ENCODE data around the gene OSTM1. TPM values are rescaled to one million over a fixed set of nuclear protein-coding genes. Genes with fewer than 3 reads are reported as not detected.

The OSTM1 gene
- total RNA-seq, 2 experiments from 2014 or later: 16.3 to 20.9 TPM

DNA sequence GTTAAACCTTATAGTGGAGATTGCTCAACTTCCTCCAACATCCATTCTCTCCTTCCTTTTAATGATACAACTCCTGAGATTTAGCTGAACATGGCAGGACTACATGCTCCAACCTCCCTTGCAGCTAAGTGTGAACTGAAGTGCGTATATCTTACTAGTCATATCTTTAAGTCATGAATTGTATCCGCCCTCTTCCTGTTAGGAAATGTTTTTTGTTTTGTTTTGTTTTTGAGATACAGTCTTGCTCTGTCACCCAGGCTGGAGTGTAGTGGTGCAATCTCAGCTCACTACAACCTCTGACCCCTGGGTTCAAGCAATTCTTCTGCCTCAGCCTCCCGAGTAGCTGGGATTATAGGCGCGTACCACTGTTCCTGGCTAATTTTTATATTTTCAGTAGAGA, 8.8 kb upstream of the OSTM1 start:
- Histone ChIP-seq H3K27ac (ENCODE audit: low read depth in 1 of 2, low read length in 2 of 2) (no peak overlapping the region), H3K4me1 (ENCODE audit: insufficient read depth, low read length) (no peaks in the 10 kb centered on the region), H3K36me3 (ENCODE audit: insufficient read depth, low read length) (no peaks in the 10 kb centered on the region), H3K27me3 (ENCODE audit: control insufficient read depth in 1 of 2, insufficient read depth in 2 of 2, low read length in 2 of 2) (peaks cover 10% of the 10 kb centered on the region in 2 experiments), H3K9me3 (ENCODE audit: control insufficient read depth in 1 of 2, insufficient read depth in 1 of 2, low read length in 2 of 2) (no peaks in the 10 kb centered on the region), H3K4me3 (ENCODE audit: low read length) (no peak overlapping the region)
- Mint-ChIP-seq H3K4me1 (ENCODE audit: low read depth) (no peaks in the 10 kb centered on the region), H3K9me3 (no peaks in the 10 kb centered on the region), H3K27me3 (peaks cover 31% of the 10 kb centered on the region), H3K4me3 (no peak overlapping the region), H3K36me3 (ENCODE audit: low read depth) (no peaks in the 10 kb centered on the region), H3K27ac (no peak overlapping the region)
- DNase-seq (no peak), ATAC-seq (ENCODE audit: poor library complexity) (no peak)
- CTCF ChIA-PET: interaction anchor here (0.7 kb wide), 1 partner anchor 319 kb away, joined by 3 read pairs; no protein-coding TSS in a partner anchor
- POLR2A ChIA-PET: no interaction called here
- TF ChIP-seq, protein P1, sequence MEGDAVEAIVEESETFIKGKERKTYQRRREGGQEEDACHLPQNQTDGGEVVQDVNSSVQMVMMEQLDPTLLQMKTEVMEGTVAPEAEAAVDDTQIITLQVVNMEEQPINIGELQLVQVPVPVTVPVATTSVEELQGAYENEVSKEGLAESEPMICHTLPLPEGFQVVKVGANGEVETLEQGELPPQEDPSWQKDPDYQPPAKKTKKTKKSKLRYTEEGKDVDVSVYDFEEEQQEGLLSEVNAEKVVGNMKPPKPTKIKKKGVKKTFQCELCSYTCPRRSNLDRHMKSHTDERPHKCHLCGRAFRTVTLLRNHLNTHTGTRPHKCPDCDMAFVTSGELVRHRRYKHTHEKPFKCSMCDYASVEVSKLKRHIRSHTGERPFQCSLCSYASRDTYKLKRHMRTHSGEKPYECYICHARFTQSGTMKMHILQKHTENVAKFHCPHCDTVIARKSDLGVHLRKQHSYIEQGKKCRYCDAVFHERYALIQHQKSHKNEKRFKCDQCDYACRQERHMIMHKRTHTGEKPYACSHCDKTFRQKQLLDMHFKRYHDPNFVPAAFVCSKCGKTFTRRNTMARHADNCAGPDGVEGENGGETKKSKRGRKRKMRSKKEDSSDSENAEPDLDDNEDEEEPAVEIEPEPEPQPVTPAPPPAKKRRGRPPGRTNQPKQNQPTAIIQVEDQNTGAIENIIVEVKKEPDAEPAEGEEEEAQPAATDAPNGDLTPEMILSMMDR (IDR thresholded peaks at IDR 0.05): no peak
- intact Hi-C loops (cut with DNase I, micrococcal nuclease): no loop called here

DNA sequence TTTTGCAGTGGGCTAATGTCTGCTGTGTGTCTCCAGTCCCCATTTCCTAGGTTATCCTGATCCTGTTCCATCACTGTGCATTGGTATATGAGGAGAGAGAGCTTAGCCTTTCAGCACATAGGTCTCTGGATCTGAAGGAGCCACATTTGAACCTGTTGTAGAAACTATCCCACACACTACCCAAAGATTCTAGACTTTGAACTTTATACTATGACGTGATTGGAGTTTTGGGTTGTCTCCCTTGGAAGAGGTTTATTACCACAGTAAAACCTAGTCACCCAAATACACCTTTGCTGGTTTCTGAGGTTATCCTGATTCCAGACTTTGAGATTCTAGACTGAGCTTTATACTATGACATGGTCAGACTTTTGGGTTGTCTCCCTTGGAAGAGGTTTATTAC, 8.0 kb upstream of the OSTM1 start:
- intact Hi-C loops (cut with DNase I, micrococcal nuclease): no loop called here
- H3K27ac Mint-ChIP-seq: no peak overlapping the region
- H3K4me3 Mint-ChIP-seq: no peak overlapping the region
- no peak for DNase-seq
- no peak overlapping the region for H3K4me3 ChIP-seq (ENCODE audit: low read length)
- no peaks in the 10 kb centered on the region for H3K36me3 ChIP-seq (ENCODE audit: insufficient read depth, low read length)
- H3K9me3 ChIP-seq (ENCODE audit: control insufficient read depth in 1 of 2, insufficient read depth in 1 of 2, low read length in 2 of 2): no peaks in the 10 kb centered on the region
- no peaks in the 10 kb centered on the region for H3K4me1 ChIP-seq (ENCODE audit: insufficient read depth, low read length)
- H3K27ac ChIP-seq (ENCODE audit: low read depth in 1 of 2, low read length in 2 of 2): no peak overlapping the region
- ATAC-seq (ENCODE audit: poor library complexity): no peak
- ChIA-PET CTCF (no interaction called here), POLR2A (no interaction called here)
- H3K36me3 Mint-ChIP-seq (ENCODE audit: low read depth): no peaks in the 10 kb centered on the region
- TF ChIP-seq, protein P1 (IDR thresholded peaks at IDR 0.05): no peak
- peaks cover 27% of the 10 kb centered on the region for H3K27me3 Mint-ChIP-seq
- no peaks in the 10 kb centered on the region for H3K9me3 Mint-ChIP-seq
- no peaks in the 10 kb centered on the region for H3K4me1 Mint-ChIP-seq (ENCODE audit: low read depth)
- peaks cover 10% of the 10 kb centered on the region in 2 experiments for H3K27me3 ChIP-seq (ENCODE audit: control insufficient read depth in 1 of 2, insufficient read depth in 2 of 2, low read length in 2 of 2)

GRCh38 chr6:108080010-108080780, 5.7 kb upstream of the OSTM1 start:
- H3K27ac Mint-ChIP-seq: no peak overlapping the region
- no peak overlapping the region for H3K4me3 Mint-ChIP-seq
- POLR2A ChIA-PET: no interaction called here
- no peak overlapping the region for H3K27ac ChIP-seq (ENCODE audit: low read depth in 1 of 2, low read length in 2 of 2)
- H3K9me3 ChIP-seq (ENCODE audit: control insufficient read depth in 1 of 2, insufficient read depth in 1 of 2, low read length in 2 of 2): no peaks in the 10 kb centered on the region
- H3K27me3 Mint-ChIP-seq: peaks cover 15% of the 10 kb centered on the region
- H3K27me3 ChIP-seq (ENCODE audit: control insufficient read depth in 1 of 2, insufficient read depth in 2 of 2, low read length in 2 of 2): peaks cover 4 to 10% of the 10 kb centered on the region in 2 experiments
- peaks cover 3% of the 10 kb centered on the region for H3K4me1 Mint-ChIP-seq (ENCODE audit: low read depth)
- H3K36me3 Mint-ChIP-seq (ENCODE audit: low read depth): no peaks in the 10 kb centered on the region
- ATAC-seq (ENCODE audit: poor library complexity): no peak
- TF ChIP-seq, protein P1 (IDR thresholded peaks at IDR 0.05): no peak
- no peaks in the 10 kb centered on the region for H3K36me3 ChIP-seq (ENCODE audit: insufficient read depth, low read length)
- no peak overlapping the region for H3K4me3 ChIP-seq (ENCODE audit: low read length)
- intact Hi-C loops (cut with DNase I, micrococcal nuclease): no loop called here
- CTCF ChIA-PET: no interaction called here
- H3K4me1 ChIP-seq (ENCODE audit: insufficient read depth, low read length): peaks cover 5% of the 10 kb centered on the region
- no peaks in the 10 kb centered on the region for H3K9me3 Mint-ChIP-seq
- no peak for DNase-seq

Measured in CD4-positive, alpha-beta T cell (primary cell).